Fibroblast of skin of abdomen (primary cell): ENCODE measurements around the gene PBX4.
A peak's percentile ranks its signal among the peaks of the same experiment; 100 is the strongest.

ENCODE experiments used
- DNase-seq: peaks from one replicate; pipeline ENCODE4 v3.0.0-alpha.2; 2013

The PBX4 gene

DNA sequence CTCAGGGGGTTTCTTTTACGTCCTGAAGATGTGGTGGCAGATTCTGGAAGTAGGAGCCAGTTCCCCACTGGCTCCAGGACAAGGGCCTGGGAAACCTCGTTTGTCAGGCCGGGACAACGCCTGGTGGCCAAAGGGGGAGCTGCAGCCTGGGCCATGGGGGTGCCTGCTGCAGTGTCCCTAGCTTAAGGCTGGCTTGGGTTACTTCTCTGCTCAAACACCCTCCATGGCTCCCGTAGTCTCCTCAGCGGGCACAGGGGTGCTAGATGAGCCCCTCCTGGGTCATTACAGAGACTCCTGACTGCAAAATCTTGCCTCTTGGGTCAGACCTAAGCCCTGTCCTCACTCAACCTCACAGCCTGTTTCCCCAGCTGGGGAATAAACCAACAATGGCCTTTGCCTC, 65.7 kb downstream of the PBX4 start:
- peak; percentile 40 for DNase-seq

GRCh38 chr19:19551853-19552192, 66.7 kb downstream of the PBX4 start:
- no peak for DNase-seq

GRCh38 chr19:19550972-19551852, 67.3 kb downstream of the PBX4 start:
- DNase-seq: no peak

- DNase-seq: peak; percentile 94
Observed at GRCh38 chr19:19550485-19550929, 68.0 kb downstream of the PBX4 start.

- DNase-seq: no peak
Observed at GRCh38 chr19:19549804-19550464, 68.6 kb downstream of the PBX4 start.

DNA sequence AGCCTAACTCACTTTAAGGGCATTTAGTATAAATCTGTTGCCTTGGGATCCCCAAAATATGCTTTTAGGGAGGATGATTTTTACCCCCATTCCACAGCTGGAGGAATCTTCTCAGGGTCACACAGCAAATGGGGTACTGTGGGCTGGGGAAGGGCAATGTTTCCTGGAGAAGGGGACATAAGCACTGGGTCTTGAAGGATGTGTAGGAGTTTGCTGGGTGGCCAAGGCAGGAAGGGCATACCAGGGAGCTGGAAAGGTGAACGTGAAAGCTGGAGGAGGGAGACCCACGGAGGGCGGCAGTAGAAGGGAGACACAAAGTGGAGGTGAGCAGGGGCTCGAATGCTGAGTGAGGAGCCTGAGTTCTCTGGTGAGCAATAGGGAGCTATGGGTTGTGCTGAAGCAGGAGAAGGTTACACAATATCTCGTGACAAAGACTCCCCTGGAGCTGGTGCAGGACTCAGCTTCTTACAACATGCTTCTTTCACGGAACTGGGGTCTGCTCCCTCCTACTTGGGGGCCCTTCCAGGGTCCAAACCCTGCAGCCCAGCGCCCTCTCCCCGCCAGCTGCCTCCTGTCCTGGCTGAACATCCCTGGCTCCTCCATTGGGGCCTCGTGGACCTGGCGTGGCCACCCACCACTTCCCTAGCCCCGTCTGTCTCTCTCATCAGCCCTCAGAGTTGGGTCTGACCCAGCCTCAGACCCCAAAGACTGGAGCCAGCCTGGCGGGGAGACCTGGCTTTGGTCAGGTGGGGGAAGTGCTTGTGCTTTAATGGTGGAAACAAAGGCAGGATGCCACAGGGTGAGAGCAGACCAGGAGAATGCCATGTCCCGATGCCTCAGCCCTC, 69.3 kb downstream of the PBX4 start:
- DNase-seq: no peak

- DNase-seq: no peak
Observed at GRCh38 chr19:19547674-19548336, 70.7 kb downstream of the PBX4 start.

- DNase-seq: no peak
Observed at GRCh38 chr19:19546751-19547162, 71.7 kb downstream of the PBX4 start.

DNA sequence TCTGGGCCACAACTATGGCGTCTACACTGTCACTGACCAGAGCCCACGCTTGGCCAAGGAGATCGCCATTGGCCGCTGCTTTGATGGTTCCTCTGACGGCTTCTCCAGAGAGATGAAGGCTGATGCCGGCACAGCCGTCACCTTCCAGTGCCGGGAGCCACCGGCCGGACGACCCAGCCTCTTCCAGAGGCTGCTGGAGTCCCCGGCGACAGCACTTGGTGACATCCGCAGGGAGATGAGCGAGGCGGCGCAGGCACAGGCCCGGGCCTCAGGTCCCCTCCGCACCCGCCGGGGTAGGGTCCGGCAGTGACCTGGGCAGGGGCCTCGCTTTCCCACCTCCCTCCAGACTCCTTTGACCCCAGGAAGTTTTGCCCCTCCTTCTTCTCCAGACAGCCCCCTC, 72.8 kb downstream of the PBX4 start:
- no peak for DNase-seq

- no peak for DNase-seq
Observed at GRCh38 chr19:19544954-19545591, 73.4 kb downstream of the PBX4 start.

GRCh38 chr19:19544257-19544953, 74.1 kb downstream of the PBX4 start:
- no peak for DNase-seq

DNA sequence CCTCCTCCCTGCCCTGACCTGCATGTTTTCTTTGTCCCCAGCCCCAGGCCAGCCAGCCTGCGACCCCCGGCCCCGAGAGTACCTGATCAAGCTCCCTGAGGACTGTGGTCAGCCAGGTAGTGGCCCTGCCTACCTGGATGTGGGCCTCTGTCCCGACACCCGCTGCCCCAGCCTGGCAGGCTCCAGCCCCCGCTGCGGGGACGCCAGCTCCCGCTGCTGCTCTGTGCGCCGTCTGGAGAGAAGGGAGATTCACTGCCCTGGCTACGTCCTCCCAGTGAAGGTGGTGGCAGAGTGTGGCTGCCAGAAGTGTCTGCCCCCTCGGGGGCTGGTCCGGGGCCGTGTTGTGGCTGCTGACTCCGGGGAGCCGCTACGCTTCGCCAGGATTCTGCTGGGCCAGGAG, 74.8 kb downstream of the PBX4 start:
- DNase-seq: no peak

- DNase-seq: no peak
Observed at GRCh38 chr19:19543101-19543500, 75.4 kb downstream of the PBX4 start.

DNA sequence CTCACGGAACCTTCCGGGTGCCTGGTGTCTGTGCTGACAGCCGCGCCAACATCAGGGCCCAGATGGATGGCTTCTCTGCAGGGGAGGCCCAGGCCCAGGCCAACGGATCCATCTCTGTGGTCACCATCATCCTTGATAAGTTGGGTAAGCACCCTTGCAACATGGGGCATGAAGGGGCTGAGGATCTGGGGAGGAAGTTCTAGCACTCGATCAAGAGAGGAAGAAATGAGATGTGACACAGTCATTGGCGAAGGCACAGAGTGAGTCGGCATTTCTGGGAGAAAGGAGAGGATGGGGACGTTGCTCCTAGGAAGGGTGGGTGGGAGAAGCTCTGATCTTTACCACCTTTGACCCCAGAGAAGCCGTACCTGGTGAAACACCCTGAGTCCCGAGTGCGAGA, 76.0 kb downstream of the PBX4 start:
- DNase-seq: no peak

DNA sequence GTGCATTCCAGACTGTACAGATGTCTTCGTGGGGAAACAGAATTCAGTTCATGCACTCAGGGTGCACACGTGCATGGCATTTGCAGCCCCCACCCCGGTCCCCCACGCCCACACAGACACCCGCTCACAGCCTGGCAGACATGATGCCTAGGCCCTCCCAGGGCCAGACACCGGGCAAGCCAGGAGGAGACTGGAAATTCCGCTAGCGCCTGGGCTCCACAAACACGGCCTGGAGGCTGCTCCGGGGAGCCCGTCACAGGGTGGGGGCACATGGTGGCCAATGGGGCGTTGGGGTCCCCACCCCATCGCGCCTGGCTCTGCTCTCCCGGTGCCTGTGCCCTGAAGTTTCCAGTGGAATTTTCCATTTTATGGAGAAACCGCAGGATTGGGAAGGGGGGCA, 76.9 kb downstream of the PBX4 start:
- no peak for DNase-seq

- DNase-seq: no peak
Observed at GRCh38 chr19:19540715-19541515, 77.6 kb downstream of the PBX4 start.

DNA sequence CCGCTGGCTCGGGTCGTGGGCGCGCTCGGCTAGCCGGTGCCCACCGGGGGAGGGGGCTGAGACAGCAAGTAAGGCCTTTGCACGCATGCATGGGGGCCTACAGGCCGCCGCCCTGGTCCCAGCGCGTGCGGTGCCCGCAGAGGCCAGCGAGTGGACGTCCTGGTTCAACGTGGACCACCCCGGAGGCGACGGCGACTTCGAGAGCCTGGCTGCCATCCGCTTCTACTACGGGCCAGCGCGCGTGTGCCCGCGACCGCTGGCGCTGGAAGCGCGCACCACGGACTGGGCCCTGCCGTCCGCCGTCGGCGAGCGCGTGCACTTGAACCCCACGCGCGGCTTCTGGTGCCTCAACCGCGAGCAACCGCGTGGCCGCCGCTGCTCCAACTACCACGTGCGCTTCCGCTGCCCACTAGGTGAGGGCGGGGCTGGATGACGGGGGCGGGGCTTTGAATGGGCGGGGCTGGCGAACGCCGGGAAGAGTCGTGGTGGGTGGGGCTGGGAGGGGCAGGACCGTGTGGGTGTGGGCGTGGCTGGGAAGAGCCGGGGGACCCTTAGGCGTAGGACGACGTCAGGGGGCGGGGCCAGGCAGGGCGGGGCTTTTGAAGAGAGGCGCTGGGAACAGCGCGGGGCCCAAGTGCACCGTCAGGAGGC, 78.3 kb downstream of the PBX4 start:
- peak; percentile 69 for DNase-seq

- no peak for DNase-seq
Observed at GRCh38 chr19:19539698-19540063, 78.8 kb downstream of the PBX4 start.

DNA sequence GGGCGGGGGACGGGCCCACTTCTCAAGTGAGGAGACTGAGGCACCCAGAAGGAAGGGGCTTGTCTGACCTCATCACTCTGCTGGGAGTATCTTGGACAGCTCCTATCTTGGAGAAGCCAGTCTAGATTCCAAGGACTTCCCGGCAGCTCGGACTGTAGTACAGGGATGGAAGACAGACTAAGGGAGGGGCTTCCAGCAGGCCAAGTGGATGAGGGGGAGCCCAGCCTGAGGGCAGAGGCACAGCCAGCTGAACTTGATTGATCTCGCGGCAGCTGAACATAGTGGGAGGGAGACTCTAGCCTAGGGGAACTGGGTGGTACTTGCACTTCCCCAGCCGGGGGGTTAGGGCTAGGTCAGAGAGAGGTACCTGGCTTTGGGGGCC, 79.7 kb downstream of the PBX4 start:
- DNase-seq: no peak
